Adrenal gland (tissue), 12 donors: ENCODE results near the gene BACH2. TPM values are rescaled to one million over a fixed set of nuclear protein-coding genes. Genes with fewer than 3 reads are reported as not detected.
"Not testable (repeated sequence)": the region's sequence is repeated elsewhere in the genome, so short reads cannot be mapped to it uniquely, and the experiment has no call there.

ENCODE experiments used
- DNase-seq, 7 donors: peaks; one replicate each; pipeline ENCODE4 v3.0.0-alpha.2; 2019 to 2020
- H3K27ac ChIP-seq, 5 donors: fragments of 200-600 bp; sonication (generic) in 4 of 5; 1 replicate in 3 of 5; 2 replicates in 2 of 5; pipeline versions ENCODE4 v1.5.1 to v1.8.0; 2016 to 2020; ENCODE audit warnings: mild to moderate bottlenecking in 1 of 5
- H3K27me3 ChIP-seq: fragments of 200-600 bp; 2 replicates; pipeline ENCODE4 v1.8.0; 2021
- H3K36me3 ChIP-seq, 2 donors: fragments of 200-600 bp; replicated peaks in 1 of 2; 1 replicate in 1 of 2; 2 replicates in 1 of 2; pipeline versions ENCODE4 v1.5.1 to v1.8.0; 2018 to 2022
- H3K4me1 ChIP-seq, 2 donors: fragments of 200-600 bp; replicated peaks in 1 of 2; 1 replicate in 1 of 2; 2 replicates in 1 of 2; pipeline versions ENCODE4 v1.5.1 to v1.8.0; 2018 to 2021
- H3K4me3 ChIP-seq, 4 donors: fragments of 200-600 bp; sonication (generic) in 3 of 4; one replicate each; pipeline ENCODE4 v1.5.1; 2016 to 2018
- H3K9me3 ChIP-seq, 3 donors: fragments of 200-600 bp; sonication (generic) in 1 of 3; replicated peaks in 1 of 3; 1 replicate in 2 of 3; 2 replicates in 1 of 3; pipeline versions ENCODE4 v1.5.1 to v1.8.0; 2016 to 2021
- POLR2A ChIP-seq, 2 donors: fragments of 450-650 bp; IDR thresholded peaks; one replicate each; pipeline ENCODE4 v1.6.1; 2017; ENCODE audit warnings: antibody characterized with exemption in 2 of 2, mild to moderate bottlenecking in 2 of 2, moderate library complexity in 1 of 2
- WGBS, 4 donors: extraction: QIAGEN DNeasy Blood & Tissue Kit in 2 of 4; methylation state at CpG; one replicate each; pipeline versions ENCODE4 v1.1.5 to v1.1.7; 2013 to 2017; 5-methylcytosine and 5-hydroxymethylcytosine counted together
- intact Hi-C, 2 donors: fragments of 100-400 bp; cut with DNase I; formaldehyde crosslinking; loops; one replicate each; pipeline versions ENCODE4 v1.14.1 to v1.15.0; 2022 to 2023
- polyA plus RNA-seq, 3 donors: library from polyadenylated mRNA; stranded (reverse); fragments of 200-250 nt in 2 of 3; fragments of 350-450 nt in 1 of 3; fragmentation: Illumina TruSeq in 1 of 3; extraction: RNeasy Lipid Tissue Mini Kit (QIAGEN cat#74804) in 1 of 3; gene quantifications; one replicate each; pipeline ENCODE4 v1.2.3, GENCODE V29; 2013 to 2014
- total RNA-seq, 9 donors: library from RNA; depleted of rRNA in 4 of 9; stranded (reverse); fragments of >200 nt in 4 of 9; fragments of 120-200 nt in 1 of 9; fragmentation: NEBNext Ultra II Directional in 1 of 9; extraction: Animal tissue kit (Norgen Biotek cat#: 25700) in 1 of 9; gene quantifications; one replicate each; pipeline versions ENCODE4 v1.1.0 to v1.2.4, GENCODE V29; 2013 to 2023
- TF ChIP-seq, protein P1 (sequence below), 6 experiments: fragments of 450-650 bp in 4 of 6; fragments of 200-600 bp in 2 of 6; sonication (generic) in 1 of 6; IDR thresholded peaks; 1 replicate in 5 of 6; 2 replicates in 1 of 6; pipeline versions ENCODE4 v1.5.1 to v1.8.0; 2016 to 2021; ENCODE audit warnings: antibody characterized with exemption in 6 of 6, mild to moderate bottlenecking in 2 of 6, moderate library complexity in 1 of 6
- donor health status: healthy with polysubstance abuse.
- donor health status: Bipolar disorder and iron deficiency.
- donor health status: DM: yes; HTN: yes; CAD: no.
- donor health status: DM: no; HTN: no; CAD: no.
- donor health status: DM: no; HTN: no; CAD: no.
- donor health status: DM: yes; HTN: yes; CAD: no.

BACH2 gene
- total and polyA plus RNA-seq, 12 donors = 0.08 to 2.9 (median 0.83) TPM

DNA sequence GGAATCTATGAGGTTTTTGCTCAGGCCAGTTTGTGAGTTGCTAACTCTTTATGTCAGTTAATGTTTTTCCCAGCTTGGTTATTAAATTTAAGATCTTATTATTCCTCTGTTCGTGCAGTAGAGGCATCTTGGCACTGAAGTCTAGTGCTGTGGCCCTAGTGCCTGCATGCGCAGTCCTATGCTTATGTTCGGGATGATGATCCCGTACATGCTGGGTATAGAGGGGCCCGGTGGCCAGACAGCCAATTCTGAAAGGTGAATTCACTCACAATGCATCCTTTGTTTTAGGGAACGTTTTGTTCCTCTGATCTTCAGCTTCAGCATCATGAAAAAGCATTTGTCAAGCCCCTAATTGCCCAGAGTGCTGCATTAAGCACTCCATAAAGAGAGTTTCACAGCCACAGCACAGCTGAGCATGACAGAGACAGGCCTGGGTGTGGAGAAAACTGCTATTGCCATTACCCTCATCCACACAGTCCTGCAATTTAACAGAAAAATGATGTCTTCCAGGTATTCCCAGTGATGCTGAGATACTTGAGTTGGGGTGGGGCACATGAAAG is 39.8 kb upstream of the BACH2 start:
- TF ChIP-seq, protein P1, sequence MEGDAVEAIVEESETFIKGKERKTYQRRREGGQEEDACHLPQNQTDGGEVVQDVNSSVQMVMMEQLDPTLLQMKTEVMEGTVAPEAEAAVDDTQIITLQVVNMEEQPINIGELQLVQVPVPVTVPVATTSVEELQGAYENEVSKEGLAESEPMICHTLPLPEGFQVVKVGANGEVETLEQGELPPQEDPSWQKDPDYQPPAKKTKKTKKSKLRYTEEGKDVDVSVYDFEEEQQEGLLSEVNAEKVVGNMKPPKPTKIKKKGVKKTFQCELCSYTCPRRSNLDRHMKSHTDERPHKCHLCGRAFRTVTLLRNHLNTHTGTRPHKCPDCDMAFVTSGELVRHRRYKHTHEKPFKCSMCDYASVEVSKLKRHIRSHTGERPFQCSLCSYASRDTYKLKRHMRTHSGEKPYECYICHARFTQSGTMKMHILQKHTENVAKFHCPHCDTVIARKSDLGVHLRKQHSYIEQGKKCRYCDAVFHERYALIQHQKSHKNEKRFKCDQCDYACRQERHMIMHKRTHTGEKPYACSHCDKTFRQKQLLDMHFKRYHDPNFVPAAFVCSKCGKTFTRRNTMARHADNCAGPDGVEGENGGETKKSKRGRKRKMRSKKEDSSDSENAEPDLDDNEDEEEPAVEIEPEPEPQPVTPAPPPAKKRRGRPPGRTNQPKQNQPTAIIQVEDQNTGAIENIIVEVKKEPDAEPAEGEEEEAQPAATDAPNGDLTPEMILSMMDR (IDR thresholded peaks at IDR 0.05) = no peak
- TF ChIP-seq POLR2A (IDR thresholded peaks at IDR 0.05) = no peak
- no peaks in the 10 kb centered on the region for H3K27me3 ChIP-seq
- H3K4me1 ChIP-seq = no peaks in the 10 kb centered on the region
- DNase-seq = no peak
- WGBS, 4 donors = 59 to 76% (median 69%) methylated on average over 6 of the region's 6 CpGs
- no peaks in the 10 kb centered on the region for H3K9me3 ChIP-seq
- no peaks in the 10 kb centered on the region for H3K36me3 ChIP-seq
- no peak overlapping the region for H3K27ac ChIP-seq
- no peak overlapping the region for H3K4me3 ChIP-seq
- intact Hi-C loops = no loop called here

DNA sequence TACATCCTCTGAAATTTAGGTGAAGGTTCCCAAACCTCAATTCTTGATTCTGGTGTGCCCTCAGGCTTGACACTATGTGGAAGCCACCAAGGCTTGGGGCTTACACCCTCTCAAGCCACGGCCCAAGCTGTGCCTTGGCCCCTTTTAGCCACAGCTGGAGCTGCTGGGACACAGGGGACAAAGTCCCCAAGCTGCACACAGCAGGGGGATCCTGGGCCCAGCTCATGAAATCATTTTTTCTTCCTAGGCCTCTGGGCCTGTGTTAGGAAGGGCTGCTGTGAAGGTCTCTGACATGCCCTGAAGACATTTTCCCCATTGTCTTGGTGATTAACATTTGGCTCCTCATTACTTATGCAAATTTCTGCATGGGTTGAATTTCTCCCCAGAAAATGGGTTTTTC is 37.3 kb upstream of the BACH2 start:
- no peak for DNase-seq
- intact Hi-C loops = no loop called here
- Histone ChIP-seq H3K4me1 (no peaks in the 10 kb centered on the region), H3K36me3 (no peaks in the 10 kb centered on the region), H3K9me3 (no peaks in the 10 kb centered on the region), H3K4me3 (no peak overlapping the region), H3K27me3 (no peaks in the 10 kb centered on the region), H3K27ac (no peak overlapping the region)
- TF ChIP-seq, protein P1 (IDR thresholded peaks at IDR 0.05) = no peak
- no peak for TF ChIP-seq POLR2A (IDR thresholded peaks at IDR 0.05)
- 63 to 100% (median 90%) methylated on average over 1 of the region's 1 CpG; no CpG with 5 or more reads in 1 of the 4 donors for WGBS, 4 donors

DNA sequence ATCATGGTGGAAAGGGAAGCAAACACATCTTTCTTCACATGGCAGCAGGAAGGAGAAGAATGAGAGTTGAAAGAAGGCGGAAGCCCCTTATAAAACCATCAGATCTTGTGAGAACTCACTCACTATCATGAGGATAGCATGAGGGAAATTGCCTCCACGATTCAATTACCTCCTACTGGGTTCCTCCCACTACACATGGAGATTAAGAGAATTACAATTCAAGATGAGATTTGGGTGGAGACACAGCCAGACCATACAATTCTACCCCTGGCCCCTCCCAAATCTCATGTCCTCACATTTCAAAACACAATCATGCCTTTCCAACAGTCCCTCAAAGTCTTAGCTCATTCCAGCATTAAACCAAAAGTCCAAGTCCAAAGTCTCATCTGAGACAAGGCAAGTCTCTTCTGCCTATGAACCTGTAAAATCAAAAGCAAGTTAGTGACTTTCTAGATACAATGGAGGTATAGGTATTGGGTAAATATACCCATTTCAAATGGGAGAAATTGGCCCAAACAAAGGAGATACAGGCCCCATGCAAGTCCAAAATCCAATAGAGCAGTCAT is 36.4 kb upstream of the BACH2 start:
- H3K36me3 ChIP-seq, H3K4me1 ChIP-seq, H3K9me3 ChIP-seq, H3K27ac ChIP-seq, H3K4me3 ChIP-seq, DNase-seq, intact Hi-C loops, H3K27me3 ChIP-seq: not testable (repeated sequence)
- 72 to 81% (median 73%) methylated on average over 2 of the region's 2 CpGs for WGBS, 4 donors

DNA sequence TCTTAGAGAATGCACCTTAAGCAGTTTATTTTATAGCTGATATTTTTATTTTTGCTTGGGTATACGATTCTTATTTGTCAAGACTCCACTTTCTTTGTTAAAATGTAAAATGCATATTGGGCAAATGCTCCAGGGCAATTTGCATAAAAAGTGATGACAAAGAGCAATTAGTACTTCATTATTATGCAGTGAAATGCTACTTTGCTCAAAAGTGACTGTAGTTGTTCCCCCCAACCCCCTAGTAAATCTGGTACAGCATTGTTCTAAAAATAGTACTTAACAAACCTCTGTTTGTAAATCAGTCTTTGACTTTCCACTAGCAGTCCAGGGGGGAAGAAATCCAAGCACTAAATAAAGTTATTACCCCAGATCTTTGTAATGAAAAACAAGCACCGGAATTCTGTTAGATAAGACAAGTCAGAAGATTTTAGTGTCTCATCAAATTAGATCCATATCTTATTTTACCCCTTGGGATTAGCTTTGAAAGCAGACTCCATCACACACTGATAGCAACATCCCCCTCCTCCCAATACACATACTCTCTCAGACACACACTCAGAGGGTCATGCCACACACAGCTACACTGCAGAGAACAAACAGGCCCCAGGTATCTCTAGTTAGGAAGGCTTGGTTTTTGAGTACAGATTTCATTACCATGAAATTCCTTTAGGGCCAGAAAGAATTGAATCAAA is 32.9 kb upstream of the BACH2 start:
- Histone ChIP-seq H3K9me3 (no peaks in the 10 kb centered on the region), H3K27ac (no peak overlapping the region), H3K27me3 (no peaks in the 10 kb centered on the region), H3K4me1 (no peaks in the 10 kb centered on the region), H3K4me3 (no peak overlapping the region), H3K36me3 (no peaks in the 10 kb centered on the region)
- intact Hi-C loops = no loop called here
- 70 to 79% (median 75%) methylated on average over 2 of the region's 2 CpGs for WGBS, 4 donors
- DNase-seq = no peak
- TF ChIP-seq POLR2A (IDR thresholded peaks at IDR 0.05) = no peak
- TF ChIP-seq, protein P1 (IDR thresholded peaks at IDR 0.05) = no peak
